Measurements from ENCODE around the gene IL10RB.
"Not testable (repeated sequence)": the region's sequence is repeated elsewhere in the genome, so short reads cannot be mapped to it uniquely, and the experiment has no call there.

IL10RB gene

GRCh38 chr21:33242846-33243245 lies 23.3 kb upstream of the IL10RB start:
- not testable (repeated sequence) for H3K4me3 ChIP-seq (ENCODE audit: extremely low read depth, insufficient read depth, low read length, poor library complexity, severe bottlenecking); H3K4me1 ChIP-seq (ENCODE audit: control insufficient read depth, insufficient read depth, low read length, poor library complexity, severe bottlenecking); H3K27ac ChIP-seq (ENCODE audit: low read depth, low read length, severe bottlenecking)
- peaks cover 48% of the 10 kb centered on the region for H3K36me3 ChIP-seq (ENCODE audit: control insufficient read depth, insufficient read depth, low read length)
- 94 to 100% methylated on average over 3 to 5 of the region's 8 CpGs for WGBS, 2 experiments (ENCODE audit: insufficient coverage in 2 of 2)
- H3K9me3 ChIP-seq (ENCODE audit: control insufficient read depth, low read length), result peaks cover 10% of the 10 kb centered on the region

GRCh38 chr21:33244082-33244778 lies 21.9 kb upstream of the IL10RB start:
- Histone ChIP-seq H3K27ac (ENCODE audit: low read depth, low read length, severe bottlenecking) (no peak overlapping the region), H3K4me3 (ENCODE audit: extremely low read depth, insufficient read depth, low read length, poor library complexity, severe bottlenecking) (no peak overlapping the region), H3K9me3 (ENCODE audit: control insufficient read depth, low read length) (peaks cover 1% of the 10 kb centered on the region), H3K36me3 (ENCODE audit: control insufficient read depth, insufficient read depth, low read length) (peaks cover 43% of the 10 kb centered on the region), H3K4me1 (ENCODE audit: control insufficient read depth, insufficient read depth, low read length, poor library complexity, severe bottlenecking) (no peaks in the 10 kb centered on the region)
- WGBS, 2 experiments (ENCODE audit: insufficient coverage in 2 of 2), result 90 to 93% methylated on average over 4 of the region's 6 CpGs

- H3K27ac ChIP-seq (ENCODE audit: low read depth, low read length, severe bottlenecking), result no peak overlapping the region
- no peak overlapping the region for H3K4me3 ChIP-seq (ENCODE audit: extremely low read depth, insufficient read depth, low read length, poor library complexity, severe bottlenecking)
- H3K36me3 ChIP-seq (ENCODE audit: control insufficient read depth, insufficient read depth, low read length), result peaks cover 41% of the 10 kb centered on the region
- no peaks in the 10 kb centered on the region for H3K9me3 ChIP-seq (ENCODE audit: control insufficient read depth, low read length)
- WGBS, 2 experiments (ENCODE audit: insufficient coverage in 2 of 2), result no CpG with 5 or more reads among the region's 2 CpGs
- H3K4me1 ChIP-seq (ENCODE audit: control insufficient read depth, insufficient read depth, low read length, poor library complexity, severe bottlenecking), result no peaks in the 10 kb centered on the region
Observed at GRCh38 chr21:33244779-33245105, 21.4 kb upstream of the IL10RB start.

GRCh38 chr21:33245289-33245918 lies 20.8 kb upstream of the IL10RB start:
- no peak overlapping the region for H3K27ac ChIP-seq (ENCODE audit: low read depth, low read length, severe bottlenecking)
- H3K36me3 ChIP-seq (ENCODE audit: control insufficient read depth, insufficient read depth, low read length), result peaks cover 43% of the 10 kb centered on the region
- no peak overlapping the region for H3K4me3 ChIP-seq (ENCODE audit: extremely low read depth, insufficient read depth, low read length, poor library complexity, severe bottlenecking)
- no peaks in the 10 kb centered on the region for H3K4me1 ChIP-seq (ENCODE audit: control insufficient read depth, insufficient read depth, low read length, poor library complexity, severe bottlenecking)
- H3K9me3 ChIP-seq (ENCODE audit: control insufficient read depth, low read length), result no peaks in the 10 kb centered on the region
- 62 to 79% methylated on average over 3 of the region's 4 CpGs for WGBS, 2 experiments (ENCODE audit: insufficient coverage in 2 of 2)

- WGBS, 2 experiments (ENCODE audit: insufficient coverage in 2 of 2), result 99 to 100% methylated on average over 4 of the region's 5 CpGs
- H3K4me1 ChIP-seq (ENCODE audit: control insufficient read depth, insufficient read depth, low read length, poor library complexity, severe bottlenecking), result no peaks in the 10 kb centered on the region
- peaks cover 52% of the 10 kb centered on the region for H3K36me3 ChIP-seq (ENCODE audit: control insufficient read depth, insufficient read depth, low read length)
- no peak overlapping the region for H3K27ac ChIP-seq (ENCODE audit: low read depth, low read length, severe bottlenecking)
- H3K9me3 ChIP-seq (ENCODE audit: control insufficient read depth, low read length), result no peaks in the 10 kb centered on the region
- H3K4me3 ChIP-seq (ENCODE audit: extremely low read depth, insufficient read depth, low read length, poor library complexity, severe bottlenecking), result no peak overlapping the region
Observed at GRCh38 chr21:33246506-33246905, 19.7 kb upstream of the IL10RB start.

GRCh38 chr21:33246963-33247362 lies 19.2 kb upstream of the IL10RB start:
- H3K27ac ChIP-seq (ENCODE audit: low read depth, low read length, severe bottlenecking), result no peak overlapping the region
- no peak overlapping the region for H3K4me3 ChIP-seq (ENCODE audit: extremely low read depth, insufficient read depth, low read length, poor library complexity, severe bottlenecking)
- 82 to 94% methylated on average over 3 to 6 of the region's 7 CpGs for WGBS, 2 experiments (ENCODE audit: insufficient coverage in 2 of 2)
- H3K36me3 ChIP-seq (ENCODE audit: control insufficient read depth, insufficient read depth, low read length), result peaks cover 48% of the 10 kb centered on the region
- no peaks in the 10 kb centered on the region for H3K4me1 ChIP-seq (ENCODE audit: control insufficient read depth, insufficient read depth, low read length, poor library complexity, severe bottlenecking)
- H3K9me3 ChIP-seq (ENCODE audit: control insufficient read depth, low read length), result no peaks in the 10 kb centered on the region

GRCh38 chr21:33247599-33247998 lies 18.6 kb upstream of the IL10RB start:
- Histone ChIP-seq H3K4me1 (ENCODE audit: control insufficient read depth, insufficient read depth, low read length, poor library complexity, severe bottlenecking) (no peaks in the 10 kb centered on the region), H3K4me3 (ENCODE audit: extremely low read depth, insufficient read depth, low read length, poor library complexity, severe bottlenecking) (no peak overlapping the region), H3K27ac (ENCODE audit: low read depth, low read length, severe bottlenecking) (no peak overlapping the region), H3K9me3 (ENCODE audit: control insufficient read depth, low read length) (no peaks in the 10 kb centered on the region), H3K36me3 (ENCODE audit: control insufficient read depth, insufficient read depth, low read length) (peaks cover 54% of the 10 kb centered on the region)
- WGBS, 2 experiments (ENCODE audit: insufficient coverage in 2 of 2), result 79 to 90% methylated on average over 6 of the region's 6 CpGs

- 95 to 98% methylated on average over 3 to 6 of the region's 7 CpGs for WGBS, 2 experiments (ENCODE audit: insufficient coverage in 2 of 2)
- no peaks in the 10 kb centered on the region for H3K9me3 ChIP-seq (ENCODE audit: control insufficient read depth, low read length)
- no peak overlapping the region for H3K27ac ChIP-seq (ENCODE audit: low read depth, low read length, severe bottlenecking)
- H3K4me1 ChIP-seq (ENCODE audit: control insufficient read depth, insufficient read depth, low read length, poor library complexity, severe bottlenecking), result no peaks in the 10 kb centered on the region
- H3K4me3 ChIP-seq (ENCODE audit: extremely low read depth, insufficient read depth, low read length, poor library complexity, severe bottlenecking), result no peak overlapping the region
- H3K36me3 ChIP-seq (ENCODE audit: control insufficient read depth, insufficient read depth, low read length), result peaks cover 64% of the 10 kb centered on the region
Observed at GRCh38 chr21:33249331-33250002, 16.7 kb upstream of the IL10RB start.

GRCh38 chr21:33251119-33251518 lies 15.0 kb upstream of the IL10RB start:
- 84 to 97% methylated on average over 2 of the region's 2 CpGs for WGBS, 2 experiments (ENCODE audit: insufficient coverage in 2 of 2)
- H3K36me3 ChIP-seq (ENCODE audit: control insufficient read depth, insufficient read depth, low read length), result peaks cover 64% of the 10 kb centered on the region

GRCh38 chr21:33253382-33253781 lies 12.8 kb upstream of the IL10RB start:
- not testable (repeated sequence) for H3K4me1 ChIP-seq (ENCODE audit: control insufficient read depth, insufficient read depth, low read length, poor library complexity, severe bottlenecking); H3K4me3 ChIP-seq (ENCODE audit: extremely low read depth, insufficient read depth, low read length, poor library complexity, severe bottlenecking); H3K9me3 ChIP-seq (ENCODE audit: control insufficient read depth, low read length); H3K27ac ChIP-seq (ENCODE audit: low read depth, low read length, severe bottlenecking)
- 97 to 100% methylated on average over 1 to 4 of the region's 6 CpGs for WGBS, 2 experiments (ENCODE audit: insufficient coverage in 2 of 2)
- peaks cover 69% of the 10 kb centered on the region for H3K36me3 ChIP-seq (ENCODE audit: control insufficient read depth, insufficient read depth, low read length)

More at GRCh38 chr21:33251119-33251518, 15.0 kb upstream of the IL10RB start:
- H3K27ac ChIP-seq (ENCODE audit: low read depth, low read length, severe bottlenecking), result no peak overlapping the region
- no peaks in the 10 kb centered on the region for H3K4me1 ChIP-seq (ENCODE audit: control insufficient read depth, insufficient read depth, low read length, poor library complexity, severe bottlenecking)
- no peaks in the 10 kb centered on the region for H3K9me3 ChIP-seq (ENCODE audit: control insufficient read depth, low read length)
- no peak overlapping the region for H3K4me3 ChIP-seq (ENCODE audit: extremely low read depth, insufficient read depth, low read length, poor library complexity, severe bottlenecking)

GRCh38 chr21:33254766-33255165 lies 11.4 kb upstream of the IL10RB start:
- Histone ChIP-seq H3K9me3 (ENCODE audit: control insufficient read depth, low read length) (peaks cover 8% of the 10 kb centered on the region), H3K4me1 (ENCODE audit: control insufficient read depth, insufficient read depth, low read length, poor library complexity, severe bottlenecking) (no peaks in the 10 kb centered on the region), H3K36me3 (ENCODE audit: control insufficient read depth, insufficient read depth, low read length) (peaks cover 74% of the 10 kb centered on the region), H3K4me3 (ENCODE audit: extremely low read depth, insufficient read depth, low read length, poor library complexity, severe bottlenecking) (no peak overlapping the region), H3K27ac (ENCODE audit: low read depth, low read length, severe bottlenecking) (no peak overlapping the region)
- 90 to 100% methylated on average over 4 to 5 of the region's 5 CpGs for WGBS, 2 experiments (ENCODE audit: insufficient coverage in 2 of 2)

All from mesodermal cell (in vitro differentiated cells).